BLaER1 treated with 17β-estradiol and CSF1 and Interleukin-3, amounts not matched to agents 10 nM and 100 nM (cell line): ENCODE results near the gene PCNT.

Experiments used
- H3K27ac ChIP-seq, 11 experiments: shearing (Covaris generic); formaldehyde crosslinking; 2 replicates each; pipeline ENCODE4 v1.8.1; 2022
- H3K27me3 ChIP-seq, 11 experiments: shearing (Covaris generic); formaldehyde crosslinking; 2 replicates each; pipeline ENCODE4 v1.8.1; 2022
- H3K36me3 ChIP-seq, 11 experiments: shearing (Covaris generic); formaldehyde crosslinking; 2 replicates each; pipeline ENCODE4 v1.8.1; 2022
- H3K4me1 ChIP-seq, 10 experiments: shearing (Covaris generic); formaldehyde crosslinking; 2 replicates each; pipeline ENCODE4 v1.8.1; 2022
- H3K4me2 ChIP-seq, 11 experiments: shearing (Covaris generic); formaldehyde crosslinking; 2 replicates each; pipeline ENCODE4 v1.8.1; 2022
- H3K4me3 ChIP-seq, 10 experiments: shearing (Covaris generic); formaldehyde crosslinking; 2 replicates each; pipeline ENCODE4 v1.8.1; 2022
- H3K9ac ChIP-seq, 11 experiments: shearing (Covaris generic); formaldehyde crosslinking; 2 replicates each; pipeline ENCODE4 v1.8.1; 2022
- H3K9me3 ChIP-seq, 11 experiments: shearing (Covaris generic); formaldehyde crosslinking; replicated peaks in 1 of 11; 2 replicates each; pipeline ENCODE4 v1.8.1; 2022
- H4K20me1 ChIP-seq, 11 experiments: shearing (Covaris generic); formaldehyde crosslinking; 2 replicates each; pipeline ENCODE4 v1.8.1; 2022
- Cebpa-rat ChIP-seq, 11 experiments: shearing (Covaris generic); IDR thresholded peaks; 2 replicates each; pipeline ENCODE4 v1.8.1; 2022

PCNT gene

GRCh38 chr21:46385846-46386733 lies 62.1 kb downstream of the PCNT start:
- Histone ChIP-seq H4K20me1 (peaks cover 0 to 41% (median 0%) of the 10 kb centered on the region in 11 experiments; a peak in 5 of 22 replicates), H3K9ac (no peak overlapping the region), H3K9me3 (peaks cover 16 to 35% (median 28%) of the 10 kb centered on the region in 11 experiments), H3K36me3 (peaks cover 67 to 92% (median 86%) of the 10 kb centered on the region in 11 experiments), H3K4me3 (no peak overlapping the region), H3K4me2 (no peak overlapping the region), H3K4me1 (peaks cover 0 to 10% (median 0%) of the 10 kb centered on the region in 10 experiments; a peak in 4 of 20 replicates), H3K27ac (no peak overlapping the region), H3K27me3 (no peaks in the 10 kb centered on the region)
- TF ChIP-seq Cebpa-rat (IDR thresholded peaks at IDR 0.05): no peak

GRCh38 chr21:46386734-46387088 lies 62.8 kb downstream of the PCNT start:
- no peak overlapping the region for H3K4me3 ChIP-seq
- TF ChIP-seq Cebpa-rat (IDR thresholded peaks at IDR 0.05): no peak
- H3K4me2 ChIP-seq: no peak overlapping the region
- H3K27me3 ChIP-seq: no peaks in the 10 kb centered on the region
- peaks cover 68 to 92% (median 85%) of the 10 kb centered on the region in 11 experiments for H3K36me3 ChIP-seq
- peaks cover 0 to 10% (median 0%) of the 10 kb centered on the region in 10 experiments; a peak in 4 of 20 replicates for H3K4me1 ChIP-seq
- no peak overlapping the region for H3K9ac ChIP-seq
- H4K20me1 ChIP-seq: peaks cover 0 to 44% (median 0%) of the 10 kb centered on the region in 11 experiments; a peak in 6 of 22 replicates
- H3K9me3 ChIP-seq: peaks cover 15 to 29% (median 22%) of the 10 kb centered on the region in 11 experiments
- H3K27ac ChIP-seq: no peak overlapping the region

- Histone ChIP-seq H3K27ac (no peak overlapping the region; a peak in 1 of 22 replicates), H3K4me2 (no peak overlapping the region), H3K27me3 (no peaks in the 10 kb centered on the region), H3K9ac (no peak overlapping the region), H3K4me3 (no peak overlapping the region), H3K4me1 (peaks cover 0 to 13% (median 9%) of the 10 kb centered on the region in 10 experiments; a peak in 12 of 20 replicates), H3K9me3 (peaks cover 0 to 12% (median 6%) of the 10 kb centered on the region in 11 experiments; a peak in 16 of 22 replicates), H3K36me3 (peaks cover 65 to 92% (median 85%) of the 10 kb centered on the region in 11 experiments), H4K20me1 (peaks cover 0 to 47% (median 0%) of the 10 kb centered on the region in 11 experiments; a peak in 6 of 22 replicates)
- TF ChIP-seq Cebpa-rat (IDR thresholded peaks at IDR 0.05): no peak
Measured at GRCh38 chr21:46388206-46388880, 64.4 kb downstream of the PCNT start.

GRCh38 chr21:46388896-46389295 lies 64.9 kb downstream of the PCNT start:
- Histone ChIP-seq H3K4me1 (peaks cover 0 to 18% (median 13%) of the 10 kb centered on the region in 10 experiments; a peak in 14 of 20 replicates), H3K4me2 (no peak overlapping the region), H3K9ac (no peak overlapping the region), H3K4me3 (no peak overlapping the region), H3K27me3 (no peaks in the 10 kb centered on the region), H4K20me1 (peaks cover 0 to 52% (median 0%) of the 10 kb centered on the region in 11 experiments; a peak in 6 of 22 replicates), H3K27ac (no peak overlapping the region; a peak in 1 of 22 replicates), H3K36me3 (peaks cover 67 to 96% (median 89%) of the 10 kb centered on the region in 11 experiments), H3K9me3 (peaks cover 0 to 7% (median under 1%) of the 10 kb centered on the region in 11 experiments; a peak in 9 of 22 replicates)
- no peak for TF ChIP-seq Cebpa-rat (IDR thresholded peaks at IDR 0.05)

GRCh38 chr21:46390603-46391545 lies 66.9 kb downstream of the PCNT start:
- Histone ChIP-seq H3K4me1 (peaks cover 0 to 30% (median 24%) of the 10 kb centered on the region in 10 experiments; a peak in 15 of 20 replicates), H3K9me3 (no peaks in the 10 kb centered on the region), H3K9ac (0 out of 22 replicates have a peak overlapping the region, but pooled peaks of 1 of the 11 experiments have one; percentile 8), H3K27ac (no peak overlapping the region), H3K27me3 (no peaks in the 10 kb centered on the region), H3K4me2 (no peak overlapping the region), H3K36me3 (peaks cover 53 to 95% (median 81%) of the 10 kb centered on the region in 11 experiments), H4K20me1 (peaks cover 0 to 48% (median 0%) of the 10 kb centered on the region in 11 experiments; a peak in 6 of 22 replicates), H3K4me3 (no peak overlapping the region)
- TF ChIP-seq Cebpa-rat (IDR thresholded peaks at IDR 0.05): no peak

GRCh38 chr21:46391773-46392172 lies 67.8 kb downstream of the PCNT start:
- TF ChIP-seq Cebpa-rat (IDR thresholded peaks at IDR 0.05): no peak
- Histone ChIP-seq H3K4me3 (no peak overlapping the region), H3K36me3 (peaks cover 53 to 95% (median 79%) of the 10 kb centered on the region in 11 experiments)

GRCh38 chr21:46392921-46393320 lies 69.0 kb downstream of the PCNT start:
- H3K36me3 ChIP-seq: peaks cover 63 to 95% (median 81%) of the 10 kb centered on the region in 11 experiments
- peak overlapping the region in 4 of 11 experiments; percentile 44 to 65 (median 56); a peak in 4 of 22 replicates for H3K27ac ChIP-seq
- no peaks in the 10 kb centered on the region for H3K9me3 ChIP-seq
- no peak for TF ChIP-seq Cebpa-rat (IDR thresholded peaks at IDR 0.05)
- H3K4me3 ChIP-seq: no peak overlapping the region
- H4K20me1 ChIP-seq: peaks cover 0 to 33% (median 0%) of the 10 kb centered on the region in 11 experiments; a peak in 5 of 22 replicates
- H3K9ac ChIP-seq: peak overlapping the region in 5 of 11 experiments; percentile 15 to 58 (median 47); a peak in 5 of 22 replicates
- no peaks in the 10 kb centered on the region for H3K27me3 ChIP-seq
- H3K4me2 ChIP-seq: peak overlapping the region in 4 of 11 experiments; percentile 40 to 64 (median 48); a peak in 7 of 22 replicates
- peaks cover 0 to 30% (median 24%) of the 10 kb centered on the region in 10 experiments; a peak in 15 of 20 replicates for H3K4me1 ChIP-seq

More at GRCh38 chr21:46391773-46392172, 67.8 kb downstream of the PCNT start:
- Histone ChIP-seq H3K9me3 (no peaks in the 10 kb centered on the region), H3K27ac (no peak overlapping the region), H4K20me1 (peaks cover 0 to 39% (median 0%) of the 10 kb centered on the region in 11 experiments; a peak in 5 of 22 replicates), H3K9ac (no peak overlapping the region), H3K4me1 (peaks cover 0 to 30% (median 24%) of the 10 kb centered on the region in 10 experiments; a peak in 15 of 20 replicates), H3K4me2 (no peak overlapping the region), H3K27me3 (no peaks in the 10 kb centered on the region)
